GM12878 (cell line): ENCODE measurements around the gene ACRV1. TPM values are rescaled to one million over a fixed set of nuclear protein-coding genes. Genes with fewer than 3 reads are reported as not detected.

Experiments used
- ATAC-seq: fragments of 200-7000 bp; cut with Tn5 transposase; 3 replicates; pipeline ENCODE4 v1.9.1; 2020; ENCODE audit warnings: mild to moderate bottlenecking, moderate library complexity
- BruUV-seq: library from RNA; stranded (reverse); fragments of 400-500 nt; replicated peaks from 2 replicates; lab custom pipeline; 2021; lab: Mats Ljungman, UMichigan
- CTCF ChIA-PET: fragments of 300-600 bp; sonication (Branson Sonifier 250); formaldehyde crosslinking; extraction: SDS; loops from one replicate; lab custom pipeline; 2021; ENCODE audit warnings: inconsistent platforms; lab: Yijun Ruan, JAX
- POLR2A ChIA-PET: fragments of 350-600 bp; formaldehyde crosslinking; extraction: SDS; loops from one replicate; lab custom pipeline; 2021; ENCODE audit warnings: inconsistent platforms; lab: Charles Lee
- RAD21 ChIA-PET: fragments of 300-600 bp; sonication (Branson Sonifier 250); formaldehyde crosslinking; loops from one replicate; lab custom pipeline; 2023; ENCODE audit warnings: antibody characterized with exemption; ENCODE audit not compliant: unreplicated experiment; lab: Charles Lee
- SMC1A ChIA-PET: fragments of 300-600 bp; sonication (Branson Sonifier 250); formaldehyde crosslinking; loops from one replicate; lab custom pipeline; 2023; ENCODE audit not compliant: unreplicated experiment, uncharacterized antibody; lab: Charles Lee
- DNase-seq: peaks from one replicate; pipeline ENCODE4 v3.0.0-alpha.2; 2011; ENCODE audit warnings: low read depth, low spot score
- FAIRE-seq: peaks from 3 replicates; lab custom pipeline; 2011; peaks lifted over from hg19 to GRCh38; lab: Jason Lieb, UNC
- H2AFZ ChIP-seq: 2 replicates; pipeline ENCODE4 v1.6.0; 2011; ENCODE audit warnings: low read depth, low read length, control low read depth; ENCODE audit not compliant: control insufficient read depth
- H3K27ac ChIP-seq: 2 replicates; pipeline ENCODE4 v1.5.1; 2011; ENCODE audit warnings: control low read depth; ENCODE audit not compliant: control insufficient read depth, insufficient read depth
- H3K27me3 ChIP-seq, 2 experiments: replicated peaks in 1 of 2; 2 replicates each; pipeline versions ENCODE4 v1.6.0 to v1.6.1; 2011; ENCODE audit warnings: low read length in 1 of 2; ENCODE audit not compliant: control insufficient read depth in 2 of 2, insufficient read depth in 2 of 2
- H3K36me3 ChIP-seq, 2 experiments: 2 replicates each; pipeline ENCODE4 v1.5.1; 2011; ENCODE audit warnings: low read length in 1 of 2; ENCODE audit not compliant: control insufficient read depth in 2 of 2, insufficient read depth in 2 of 2
- H3K4me1 ChIP-seq: 2 replicates; pipeline ENCODE4 v1.6.1; 2011; ENCODE audit warnings: mild to moderate bottlenecking, low read length, moderate library complexity, mixed read lengths; ENCODE audit not compliant: control insufficient read depth, insufficient read depth
- H3K4me2 ChIP-seq: 2 replicates; pipeline ENCODE4 v1.6.0; 2011; ENCODE audit warnings: control low read depth; ENCODE audit not compliant: control insufficient read depth, insufficient read depth
- H3K4me3 ChIP-seq: fragments of 200-600 bp; sonication (generic); 2 replicates; pipeline ENCODE4 v1.5.1; 2016
- H3K79me2 ChIP-seq: 2 replicates; pipeline ENCODE4 v1.6.0; 2011; ENCODE audit warnings: low read length; ENCODE audit not compliant: control insufficient read depth, insufficient read depth
- H3K9ac ChIP-seq: 2 replicates; pipeline ENCODE4 v1.8.0; 2011; ENCODE audit warnings: low read length, control low read depth, mixed read lengths; ENCODE audit not compliant: control insufficient read depth, insufficient read depth
- H3K9me3 ChIP-seq: replicated peaks from 3 replicates; pipeline ENCODE4 v1.5.1; 2011; ENCODE audit warnings: mild to moderate bottlenecking, low read length; ENCODE audit not compliant: control insufficient read depth, insufficient read depth
- H4K20me1 ChIP-seq: 2 replicates; pipeline ENCODE4 v1.6.0; 2011; ENCODE audit not compliant: control insufficient read depth, insufficient read depth
- CEBPB ChIP-seq, 2 experiments: fragments of 150-350 bp in 1 of 2; IDR thresholded peaks; 2 replicates each; pipeline ENCODE4 v1.6.1; 2012 to 2014; ENCODE audit warnings: low read depth in 2 of 2, low read length in 2 of 2, borderline replicate concordance in 1 of 2, inconsistent platforms in 1 of 2
- CHD2 ChIP-seq: IDR thresholded peaks from 2 replicates; pipeline ENCODE4 v1.6.1; 2011; ENCODE audit warnings: low read depth, low read length, improper control_type of control experiment, borderline replicate concordance
- HDGF ChIP-seq: fragments of 450-650 bp; IDR thresholded peaks from 2 replicates; pipeline ENCODE4 v1.6.1; 2016; ENCODE audit warnings: antibody characterized with exemption
- IRF4 ChIP-seq: IDR thresholded peaks from 2 replicates; pipeline ENCODE4 v1.6.1; 2011; ENCODE audit warnings: low read depth, low read length
- IRF5 ChIP-seq: fragments of 450-650 bp; IDR thresholded peaks from 2 replicates; pipeline ENCODE4 v1.6.1; 2017; ENCODE audit warnings: borderline replicate concordance
- JUNB ChIP-seq: IDR thresholded peaks from 2 replicates; pipeline ENCODE4 v1.6.1; 2016; ENCODE audit warnings: antibody characterized with exemption, mild to moderate bottlenecking
- SIX5 ChIP-seq: IDR thresholded peaks from 2 replicates; pipeline ENCODE4 v1.6.1; 2011; ENCODE audit warnings: mild to moderate bottlenecking, low read depth, low read length, moderate library complexity; ENCODE audit not compliant: severe bottlenecking
- SMAD5 ChIP-seq: IDR thresholded peaks from 2 replicates; pipeline ENCODE4 v1.6.1; 2016; ENCODE audit warnings: antibody characterized with exemption, low read depth
- SMARCA5 ChIP-seq: fragments of 450-650 bp; IDR thresholded peaks from 2 replicates; pipeline ENCODE4 v1.6.1; 2017; ENCODE audit warnings: mild to moderate bottlenecking
- TARDBP ChIP-seq: IDR thresholded peaks from 2 replicates; pipeline ENCODE4 v1.6.1; 2016; ENCODE audit warnings: borderline replicate concordance
- WGBS: methylation state at CpG from one replicate; pipeline ENCODE4 v1.1.6; 2016; ENCODE audit warnings: low lambda C conversion rate; ENCODE audit not compliant: insufficient replicate concordance, insufficient coverage; ENCODE audit errors: missing lambda C conversion rate; 5-methylcytosine and 5-hydroxymethylcytosine counted together
- in situ Hi-C: fragments of 300-500 bp; cut with MboI; formaldehyde crosslinking; loops from 9 replicates; pipeline ENCODE4 v1.14.3; 2018; ENCODE audit warnings: mixed read lengths
- intact Hi-C: fragments of 100-400 bp; cut with micrococcal nuclease; formaldehyde crosslinking; loops from one replicate; pipeline ENCODE4 v1.14.2; 2022; ENCODE audit not compliant: unreplicated experiment
- polyA plus RNA-seq, 11 experiments: library from polyadenylated mRNA; depleted of rRNA in 4 of 11; unstranded in 6 of 11; stranded (reverse) in 5 of 11; fragments of >200 nt; fragmentation: Nextera tagmentation in 4 of 11; fragmentation: Illumina TruSeq in 1 of 11; extraction: Ambion mirVana in 4 of 11; extraction: Trizol in 1 of 11; gene quantifications; 1 replicate in 1 of 11; 2 replicates in 10 of 11; pipeline versions ENCODE4 v1.2.1 to v1.2.3, GENCODE V29; 2011 to 2016; ENCODE audit warnings: inconsistent platforms in 2 of 11, missing spikeins in 2 of 11, low read depth in 1 of 11
- total RNA-seq, 4 experiments: library from RNA; depleted of rRNA in 3 of 4; stranded (reverse); fragments of >200 nt in 3 of 4; fragmentation: Illumina TruSeq in 1 of 4; extraction: Trizol in 1 of 4; gene quantifications; 2 replicates each; pipeline versions ENCODE4 v1.2.1 to v1.2.3, GENCODE V29; 2013 to 2021

The ACRV1 gene
- total and polyA plus RNA-seq, 10 of the 15 experiments (the other 5 are each of a cell fraction or from before 2014, with no cell fraction given): 0.09 to 0.82 (median 0.23) TPM; not detected in 2

DNA sequence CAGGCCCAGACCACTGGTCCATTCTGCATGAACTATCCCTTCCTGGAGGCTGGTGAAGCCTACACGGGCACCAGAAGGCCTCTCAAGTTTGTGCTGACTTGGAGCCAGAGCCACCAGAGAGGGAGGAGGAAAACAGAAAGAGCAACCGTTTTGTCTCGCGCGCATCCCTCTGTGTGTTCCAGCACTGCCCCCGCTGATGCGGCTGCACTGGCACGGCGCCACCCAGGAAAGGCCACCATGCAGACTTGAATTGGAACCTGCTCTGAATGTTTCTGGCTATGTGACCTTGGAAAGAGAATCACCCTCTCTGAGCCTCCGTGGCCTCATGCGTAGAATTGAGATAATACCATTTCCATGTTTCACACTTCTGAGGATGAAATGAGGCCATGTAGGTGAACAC lies 7.4 kb upstream of the ACRV1 start:
- Histone ChIP-seq H3K79me2 (no peaks in the 10 kb centered on the region), H3K4me2 (no peak overlapping the region), H3K4me1 (no peaks in the 10 kb centered on the region), H4K20me1 (no peaks in the 10 kb centered on the region), H3K9me3 (no peaks in the 10 kb centered on the region), H3K36me3 (no peaks in the 10 kb centered on the region), H3K4me3 (no peak overlapping the region), H2AFZ (no peak overlapping the region), H3K27ac (no peak overlapping the region), H3K9ac (no peak overlapping the region), H3K27me3 (no peaks in the 10 kb centered on the region)
- SMC1A ChIA-PET: no interaction called here
- CTCF ChIA-PET: interaction anchor here (0.6 kb wide), 1 partner anchor 44 kb away, joined by 4 read pairs; no protein-coding TSS in a partner anchor
- 96% methylated on average over 11 of the region's 11 CpGs for WGBS
- no peak for FAIRE-seq
- no peak for ATAC-seq
- RAD21 ChIA-PET: no interaction called here
- in situ Hi-C loops (no loop called here), intact Hi-C loops (no loop called here)
- POLR2A ChIA-PET: no interaction called here
- no TSS peak for BruUV-seq
- TF ChIP-seq CHD2 (no peak), IRF4 (no peak), CEBPB (IDR thresholded peaks at IDR 0.05; ENCODE audit: borderline replicate concordance in 1 of 2, low read depth in 2 of 2, low read length in 2 of 2) (no peak), SMAD5 (no peak), HDGF (no peak), JUNB (no peak), TARDBP (no peak), IRF5 (no peak), SMARCA5 (no peak), SIX5 (no peak)
- no peak for DNase-seq
